Body of pancreas (tissue), 4 donors: ENCODE data around the gene PREX1.

Source experiments
- POLR2A ChIP-seq, 3 donors: fragments of 450-650 bp; IDR thresholded peaks; one replicate each; pipeline ENCODE4 v1.6.1; 2016; ENCODE audit warnings: antibody characterized with exemption in 3 of 3, mild to moderate bottlenecking in 2 of 3
- TF ChIP-seq, protein P1 (sequence below), 7 experiments: fragments of 450-650 bp in 4 of 7; fragments of 200-600 bp in 3 of 7; sonication (generic) in 3 of 7; IDR thresholded peaks; one replicate each; pipeline ENCODE4 v1.5.1; 2016 to 2019; ENCODE audit warnings: antibody characterized with exemption in 7 of 7

GRCh38 chr20:48698507-48699267, 129.1 kb downstream of the PREX1 start:
- TF ChIP-seq, protein P1, sequence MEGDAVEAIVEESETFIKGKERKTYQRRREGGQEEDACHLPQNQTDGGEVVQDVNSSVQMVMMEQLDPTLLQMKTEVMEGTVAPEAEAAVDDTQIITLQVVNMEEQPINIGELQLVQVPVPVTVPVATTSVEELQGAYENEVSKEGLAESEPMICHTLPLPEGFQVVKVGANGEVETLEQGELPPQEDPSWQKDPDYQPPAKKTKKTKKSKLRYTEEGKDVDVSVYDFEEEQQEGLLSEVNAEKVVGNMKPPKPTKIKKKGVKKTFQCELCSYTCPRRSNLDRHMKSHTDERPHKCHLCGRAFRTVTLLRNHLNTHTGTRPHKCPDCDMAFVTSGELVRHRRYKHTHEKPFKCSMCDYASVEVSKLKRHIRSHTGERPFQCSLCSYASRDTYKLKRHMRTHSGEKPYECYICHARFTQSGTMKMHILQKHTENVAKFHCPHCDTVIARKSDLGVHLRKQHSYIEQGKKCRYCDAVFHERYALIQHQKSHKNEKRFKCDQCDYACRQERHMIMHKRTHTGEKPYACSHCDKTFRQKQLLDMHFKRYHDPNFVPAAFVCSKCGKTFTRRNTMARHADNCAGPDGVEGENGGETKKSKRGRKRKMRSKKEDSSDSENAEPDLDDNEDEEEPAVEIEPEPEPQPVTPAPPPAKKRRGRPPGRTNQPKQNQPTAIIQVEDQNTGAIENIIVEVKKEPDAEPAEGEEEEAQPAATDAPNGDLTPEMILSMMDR (IDR thresholded peaks at IDR 0.05) = no peak
- no peak for TF ChIP-seq POLR2A (IDR thresholded peaks at IDR 0.05)
